ENCODE results near the gene ADAMTSL2.

The ADAMTSL2 gene

DNA sequence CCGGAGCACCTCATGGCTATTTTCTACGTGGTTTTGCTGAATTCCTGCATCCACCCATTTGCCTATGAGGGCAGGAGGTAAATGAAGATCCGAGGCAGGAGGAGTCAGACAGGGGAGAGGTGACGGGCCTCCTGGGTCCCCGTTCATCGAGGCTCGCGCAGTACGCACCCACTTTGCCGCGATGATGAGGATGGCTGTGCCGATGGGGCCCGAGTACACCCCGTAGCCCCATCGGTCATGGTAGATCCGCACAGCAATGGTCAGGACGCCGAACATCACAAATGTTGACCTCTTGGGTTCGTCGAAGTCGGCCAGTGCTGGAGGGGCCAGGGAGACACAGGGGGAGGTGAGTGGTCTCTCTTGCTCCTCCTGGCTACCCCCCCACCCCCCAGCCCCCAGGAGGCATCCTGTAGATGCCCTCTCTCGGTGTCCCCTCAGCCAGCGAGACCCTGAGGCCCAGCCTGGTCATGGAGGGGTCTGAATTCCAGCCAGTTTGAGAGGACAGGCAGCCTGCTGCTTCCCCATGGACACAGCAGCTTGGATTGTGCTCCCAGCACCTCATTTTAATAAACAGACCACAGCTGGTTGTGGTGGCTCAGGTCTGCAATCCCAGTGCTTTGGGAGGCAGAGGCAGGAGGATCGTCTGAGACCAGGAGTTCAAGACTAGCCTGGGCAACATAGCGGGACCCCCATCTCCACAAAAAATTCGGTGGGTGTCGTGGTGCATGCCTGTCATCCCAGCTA is 15.6 kb upstream of the ADAMTSL2 start:
- DNase-seq = no peak

DNA sequence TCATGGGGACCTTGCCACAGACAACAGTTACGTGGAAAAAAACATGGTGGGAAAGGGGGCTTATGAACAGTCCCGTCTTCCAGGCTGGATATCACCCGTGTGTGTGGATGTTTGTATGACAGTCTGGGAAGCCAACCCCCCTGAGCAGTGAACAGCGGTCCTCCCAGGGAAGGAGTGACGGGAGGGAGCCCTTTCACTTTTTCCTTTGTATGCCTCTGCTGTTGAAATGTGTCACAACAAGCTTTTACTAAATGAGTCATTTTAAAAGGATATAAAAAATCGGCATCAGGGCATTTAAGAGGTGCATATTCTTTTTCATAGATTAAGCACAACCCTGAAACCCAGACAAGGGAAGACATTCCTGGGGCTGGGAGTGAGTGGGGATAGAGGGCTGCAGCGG is 14.8 kb upstream of the ADAMTSL2 start:
- no peak for DNase-seq

DNA sequence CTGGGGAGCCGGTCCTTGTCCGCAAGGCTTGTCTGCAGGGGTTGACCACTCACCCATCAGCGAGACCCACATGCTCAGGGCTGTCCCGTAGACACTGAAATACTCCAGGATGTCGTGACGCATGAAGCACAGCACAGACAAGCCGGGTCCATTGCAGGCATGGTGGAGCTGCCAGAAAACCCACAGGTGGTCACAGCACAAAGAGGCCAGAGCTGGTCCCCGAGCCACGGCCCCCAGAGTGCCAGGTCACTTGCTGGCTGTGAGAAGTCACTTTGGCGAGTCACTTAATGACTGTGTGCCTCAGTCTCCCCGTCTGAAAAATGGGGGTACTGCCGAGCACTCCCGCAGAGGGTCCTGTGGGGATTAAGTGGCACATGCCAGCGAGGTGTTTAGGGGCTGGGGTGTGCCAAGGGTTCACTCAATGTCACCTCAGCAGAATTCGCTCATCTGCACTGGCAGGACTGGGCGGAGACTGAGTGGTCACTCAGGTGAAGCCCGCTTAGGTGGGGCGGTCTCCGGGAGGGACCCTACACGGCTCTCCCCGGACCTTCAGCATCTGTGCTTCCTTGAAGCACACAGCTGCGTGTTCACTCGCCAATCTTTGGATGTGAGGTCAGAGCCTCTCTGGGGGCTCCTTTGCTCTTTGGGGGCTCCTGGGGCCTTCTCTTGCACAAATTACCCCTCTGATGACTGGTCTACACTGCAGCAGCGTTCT is 14.2 kb upstream of the ADAMTSL2 start:
- no peak for DNase-seq

DNA sequence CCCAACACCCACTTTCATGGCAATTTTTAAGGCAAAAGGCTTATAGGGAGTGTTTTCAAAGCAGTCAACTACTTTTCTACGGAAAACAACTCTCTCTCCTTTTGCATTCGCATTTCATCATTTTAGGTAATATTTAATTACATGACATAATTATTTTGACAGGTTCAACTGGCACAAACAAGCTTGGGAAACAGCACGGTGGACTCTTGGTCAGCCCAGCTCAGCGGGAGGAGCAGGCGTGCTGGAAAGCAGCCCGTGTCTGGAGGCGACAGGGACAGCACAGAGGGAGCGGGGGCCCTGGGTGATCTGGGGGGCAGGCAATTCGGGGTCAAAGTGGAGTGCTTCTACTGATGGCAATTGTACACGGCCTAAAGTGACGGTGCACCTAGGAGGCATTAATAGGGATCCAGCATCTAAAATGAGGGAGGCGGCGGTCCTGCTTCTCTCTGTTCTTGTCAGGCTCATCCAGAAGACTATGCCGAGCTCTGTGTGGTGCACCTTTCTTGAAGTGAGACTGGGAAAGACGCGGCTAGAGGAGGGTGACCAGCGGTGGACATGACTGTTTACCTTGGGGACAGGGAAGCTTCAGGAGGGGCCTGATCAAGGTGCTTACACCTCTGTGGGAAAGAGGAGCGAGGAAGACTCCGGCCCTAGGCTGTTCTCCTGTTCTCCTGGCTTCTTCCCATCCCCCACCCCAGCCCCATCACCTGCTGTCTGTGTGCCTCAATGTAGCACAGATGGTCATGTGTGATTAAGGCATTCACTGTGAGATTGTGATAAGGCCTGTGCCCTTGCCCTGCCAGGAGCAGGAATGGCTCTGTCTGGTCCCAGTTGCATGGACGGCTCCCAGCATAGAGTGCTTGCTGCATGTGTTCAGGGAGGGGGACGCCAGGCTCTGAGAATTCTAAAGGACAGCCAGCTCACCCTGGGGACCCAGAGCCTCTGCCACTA is 13.1 kb upstream of the ADAMTSL2 start:
- DNase-seq = no peak

DNA sequence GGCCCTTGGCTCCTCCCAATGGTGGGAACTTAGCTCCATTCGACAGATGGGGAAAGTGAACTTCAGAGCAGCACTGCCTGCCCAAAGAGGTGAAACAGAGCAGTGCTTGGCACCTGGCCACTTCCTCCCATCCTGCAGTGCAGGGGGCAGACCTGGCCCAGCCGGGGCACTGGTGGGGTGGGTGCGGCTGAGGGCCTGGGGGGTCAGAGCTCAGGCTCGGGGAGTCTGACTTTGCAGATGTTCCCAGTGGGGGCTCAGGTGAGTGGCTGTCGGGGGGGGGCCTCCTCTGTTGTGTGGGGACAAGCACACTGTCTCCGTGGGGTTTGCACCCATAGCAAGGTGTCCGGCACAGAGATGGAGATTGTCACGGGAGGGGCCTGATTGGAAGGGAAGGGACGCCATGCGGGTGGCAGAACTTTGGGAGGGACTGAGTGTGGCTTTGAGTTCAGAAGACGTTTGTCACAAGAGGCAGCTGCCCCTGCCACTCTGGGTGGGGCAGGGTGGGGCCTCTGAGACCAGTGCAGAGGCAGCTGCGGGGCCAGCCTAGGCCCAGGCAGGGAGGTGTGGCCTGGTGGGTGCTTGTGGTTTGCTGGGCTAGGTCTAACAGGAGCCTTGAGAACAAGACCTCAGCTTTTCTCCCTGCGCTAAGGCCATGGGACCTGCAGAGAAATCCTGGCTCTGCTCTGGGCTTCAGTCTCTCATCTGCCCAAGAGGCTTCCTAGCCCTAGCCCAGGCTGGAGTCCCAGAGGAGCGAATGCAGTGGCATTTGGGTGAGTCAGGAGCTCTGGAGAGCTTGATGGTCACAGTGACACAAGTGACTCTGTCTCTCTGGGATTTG is 12.2 kb upstream of the ADAMTSL2 start:
- DNase-seq = no peak

DNA sequence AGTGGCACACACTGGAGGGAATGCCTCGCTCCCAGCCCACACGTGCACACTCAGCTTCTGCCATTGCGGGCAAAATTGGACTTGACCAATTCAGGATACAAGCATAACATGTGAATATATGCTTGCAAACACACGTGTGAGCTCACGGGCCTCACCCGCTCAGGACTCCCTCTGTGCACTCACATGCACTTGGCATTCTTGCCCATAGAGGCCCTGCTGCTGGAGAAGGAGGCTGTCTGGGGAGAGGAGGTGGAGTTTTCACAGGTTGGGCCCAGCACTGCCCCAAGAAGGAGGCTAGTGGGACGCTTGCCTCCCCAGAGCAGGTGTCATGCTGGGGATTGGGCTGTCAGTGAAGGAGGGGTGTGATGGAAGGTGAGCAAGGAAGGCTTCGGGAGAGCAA is 11.4 kb upstream of the ADAMTSL2 start:
- DNase-seq = no peak

DNA sequence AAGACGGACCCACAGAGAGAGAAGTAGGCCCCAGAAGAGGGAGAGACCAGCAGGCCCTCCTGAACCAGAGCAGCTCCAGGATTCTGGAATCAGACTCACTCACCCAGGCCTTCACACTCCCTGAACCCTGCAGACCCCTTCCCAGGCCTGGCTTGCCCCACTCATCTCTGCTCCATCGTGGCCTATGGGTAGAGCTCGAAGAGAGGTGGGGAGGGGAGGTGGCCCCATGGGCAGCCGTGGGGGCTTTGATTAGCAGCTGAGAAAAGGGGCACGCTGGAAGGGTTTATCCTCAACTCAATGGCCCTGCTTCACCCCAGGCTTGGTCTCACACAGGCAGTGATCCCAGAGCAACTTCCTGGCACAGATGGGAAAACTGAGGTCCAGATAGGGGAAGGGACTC is 10.4 kb upstream of the ADAMTSL2 start:
- no peak for DNase-seq

DNA sequence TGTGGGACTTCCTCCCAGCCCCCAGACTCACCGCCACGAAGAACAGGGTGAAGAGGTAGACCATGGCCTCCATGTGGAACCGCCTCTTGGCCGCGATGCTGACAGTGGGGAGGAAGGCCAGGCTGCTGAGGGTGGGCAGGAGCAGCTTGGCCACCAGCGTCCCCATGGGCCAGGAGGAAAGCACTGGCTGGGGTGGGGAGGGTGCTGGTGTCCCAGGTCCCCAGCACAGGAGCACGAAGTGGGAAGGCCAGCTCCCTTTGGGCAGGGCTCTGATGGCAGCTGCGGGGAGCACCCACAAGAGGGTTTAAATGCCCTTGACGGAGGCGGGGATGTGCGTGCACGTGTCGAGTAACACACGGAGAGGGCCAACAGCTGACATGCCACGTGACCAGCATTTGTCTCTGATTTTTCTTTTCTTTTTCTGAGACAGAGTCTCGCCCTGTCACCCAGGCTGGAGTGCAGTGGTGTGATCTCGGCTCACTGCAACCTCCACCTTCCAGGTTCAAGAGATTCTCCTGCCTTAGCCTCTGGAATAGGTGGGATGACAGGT is 9.8 kb upstream of the ADAMTSL2 start, which contains the start of gene MYMK:
Gene MYMK (minus strand): TSS at position 281 of the 550 bp plus-strand sequence. CDS start 115 bp downstream, at position 166.
- no peak for DNase-seq

DNA sequence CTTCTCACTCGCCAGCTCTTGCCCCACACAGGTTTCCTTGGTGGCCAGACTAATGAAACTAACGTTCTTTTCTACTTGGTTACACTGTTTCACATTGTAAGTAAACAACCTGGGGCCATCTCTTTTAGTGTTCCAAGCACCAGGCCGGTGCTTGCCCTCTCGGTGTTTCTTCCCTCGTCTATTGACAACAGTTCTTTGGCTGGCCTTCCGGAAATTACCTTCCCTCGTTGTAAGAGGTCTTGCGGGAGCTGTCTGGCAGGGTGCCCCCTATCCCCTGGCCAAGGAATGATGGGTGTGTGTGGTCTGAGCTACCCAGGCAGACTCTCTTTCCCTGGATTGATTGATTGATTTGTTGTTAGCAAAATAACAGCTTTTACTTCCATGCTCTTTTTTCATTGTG is 8.8 kb upstream of the ADAMTSL2 start:
- no peak for DNase-seq

DNA sequence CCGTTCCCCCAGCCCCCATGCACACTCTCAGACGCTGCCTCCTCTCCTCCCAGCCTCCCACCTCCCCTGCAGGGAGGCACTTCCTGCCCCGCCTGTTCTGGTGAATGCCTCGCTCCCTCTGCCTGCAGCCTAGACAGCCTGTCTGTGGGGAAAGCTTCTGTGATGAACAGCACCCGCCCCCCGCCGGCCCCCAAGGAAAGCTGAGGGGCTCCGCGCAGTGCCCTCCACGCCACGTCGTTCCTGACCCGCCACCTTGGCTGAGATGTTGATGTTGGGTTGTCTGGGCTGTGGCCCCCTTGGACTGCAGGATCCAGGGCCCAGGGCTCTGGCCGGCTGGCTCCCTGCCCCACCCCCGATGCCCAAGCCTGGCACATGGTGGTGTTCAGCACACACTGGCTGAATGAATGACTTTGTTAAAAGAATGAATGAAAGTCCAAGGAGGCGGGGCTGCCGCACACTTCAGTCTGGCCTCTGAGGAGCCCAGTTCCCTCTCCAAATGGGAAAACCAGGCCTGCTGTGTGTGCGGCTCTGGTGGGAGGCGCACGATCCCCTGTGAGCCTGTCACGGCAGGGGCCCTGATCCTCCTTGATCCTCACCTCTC is 7.7 kb upstream of the ADAMTSL2 start:
- no peak for DNase-seq

DNA sequence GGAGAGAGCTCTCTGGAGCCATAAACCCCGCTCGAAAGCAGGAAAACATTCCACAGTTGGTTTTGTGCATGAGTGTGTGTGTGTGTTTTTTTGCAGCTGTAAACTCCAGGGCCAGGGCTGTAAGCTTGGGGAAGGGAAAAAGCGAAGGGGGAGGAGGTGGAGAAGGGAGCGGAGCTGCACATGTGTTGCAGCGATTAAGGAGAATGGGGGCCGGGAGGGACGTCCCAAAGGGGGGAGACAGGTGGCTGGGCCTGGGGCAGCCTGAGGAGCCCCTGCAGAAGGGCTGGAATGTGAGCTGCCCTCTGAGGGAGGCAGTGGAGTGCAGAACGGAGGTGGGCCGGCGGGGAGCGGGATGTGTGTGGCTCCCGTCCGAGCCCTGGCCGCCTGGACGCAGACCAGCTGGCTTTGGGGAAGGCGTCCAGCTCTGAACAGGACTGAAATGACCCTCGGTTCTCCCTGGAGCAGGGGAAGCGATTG is 7.0 kb upstream of the ADAMTSL2 start:
- DNase-seq = no peak

DNA sequence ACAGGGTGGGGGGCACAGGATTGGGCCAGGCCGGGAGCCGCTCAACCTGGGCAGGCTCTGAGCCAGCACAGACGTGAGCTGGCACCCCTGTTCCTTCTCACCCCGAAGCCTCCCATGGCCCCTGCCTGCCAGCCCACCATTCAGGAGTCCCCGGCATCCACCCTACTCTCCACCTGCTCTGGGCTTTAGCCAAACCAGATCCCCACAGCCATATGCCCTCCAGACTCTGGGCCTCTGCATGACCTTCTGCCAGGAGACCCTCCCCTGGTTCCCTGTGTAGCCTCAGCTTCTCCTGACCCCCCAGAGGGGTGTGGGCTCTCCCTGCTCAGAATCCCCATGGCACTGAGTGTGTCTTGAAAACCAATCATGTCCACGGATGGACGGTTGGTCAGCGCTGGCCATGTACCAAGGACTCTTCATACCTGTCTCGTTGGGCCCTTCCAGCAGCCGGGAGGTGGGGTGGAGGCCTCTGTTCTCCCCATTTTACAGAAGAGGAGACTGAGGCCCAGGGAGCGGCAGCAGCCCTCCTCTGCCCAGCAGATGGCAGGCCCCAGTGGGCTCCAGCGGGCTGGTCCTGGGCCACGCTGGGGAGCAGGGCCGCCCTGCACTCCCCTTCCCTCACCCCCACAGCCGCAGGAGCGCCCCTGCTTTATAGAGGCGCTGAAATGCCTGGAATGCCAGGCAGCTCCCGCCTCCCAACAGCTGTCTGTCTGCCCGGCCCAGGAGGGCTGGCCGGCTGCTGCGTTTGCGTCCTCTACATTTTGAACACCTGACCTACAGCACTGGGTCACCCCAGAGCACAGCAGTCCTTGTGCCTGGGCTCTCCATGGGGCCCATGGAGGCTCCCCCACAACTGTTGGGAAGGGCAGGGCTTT is 6.3 kb upstream of the ADAMTSL2 start:
- no peak for DNase-seq

DNA sequence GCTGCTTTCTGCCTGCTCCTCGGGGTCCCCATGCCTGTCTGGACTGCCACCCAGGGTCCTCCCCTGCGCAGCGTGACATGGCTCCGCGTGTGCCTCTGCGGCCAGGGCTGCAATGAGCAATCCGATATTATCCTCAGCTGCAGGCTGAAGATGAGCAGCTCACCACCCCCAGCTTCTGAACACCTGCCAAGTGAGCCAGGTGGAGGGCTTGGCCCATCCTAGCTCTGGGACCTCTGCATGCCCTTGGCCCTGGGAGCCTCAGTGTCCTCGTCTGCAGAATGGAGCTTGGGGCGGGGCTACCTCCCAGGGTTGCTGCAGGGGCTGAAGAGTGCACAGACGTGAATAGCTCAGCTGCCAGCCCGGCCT is 5.6 kb upstream of the ADAMTSL2 start:
- DNase-seq = no peak

DNA sequence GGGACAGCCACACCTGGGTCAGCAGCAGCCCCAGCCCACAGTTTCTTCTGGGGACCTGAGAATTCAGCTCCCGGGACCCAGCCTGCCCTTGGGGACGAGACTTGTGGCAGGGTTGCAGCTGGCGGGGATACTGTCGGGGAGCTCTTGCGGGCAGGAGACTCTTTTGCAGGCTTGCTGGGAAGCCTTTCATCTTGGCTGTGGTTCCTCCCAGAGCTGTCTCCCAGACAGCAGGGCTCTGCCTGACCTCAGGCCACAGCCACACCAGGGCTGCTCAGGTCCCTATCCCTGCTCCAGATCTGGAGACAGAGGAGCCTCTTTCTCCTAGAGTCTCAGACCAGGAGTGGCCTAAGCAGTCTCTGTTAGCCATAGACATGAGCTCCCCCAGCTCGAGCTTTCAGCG is 5.0 kb upstream of the ADAMTSL2 start:
- DNase-seq = no peak

DNA sequence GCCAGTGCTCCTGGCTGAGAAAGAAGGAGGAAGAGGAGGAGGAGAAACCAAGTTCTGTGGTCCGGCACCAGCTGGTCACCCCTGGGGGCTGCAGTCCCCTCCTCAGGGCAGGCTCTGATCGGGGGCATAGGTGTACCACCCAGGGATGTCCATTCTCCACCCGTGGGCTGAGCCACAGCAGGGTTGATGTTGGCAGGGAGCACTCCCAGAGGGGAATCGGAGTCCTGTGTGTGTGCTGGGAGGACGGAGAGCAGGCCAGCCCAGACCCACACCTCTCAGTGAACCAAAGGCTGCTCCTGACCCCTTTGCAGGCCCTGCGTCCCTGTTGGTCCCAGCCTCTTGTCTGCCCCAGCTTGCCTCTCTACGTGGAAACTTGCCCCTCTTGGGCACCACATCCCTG is 4.6 kb upstream of the ADAMTSL2 start:
- no peak for DNase-seq

DNA sequence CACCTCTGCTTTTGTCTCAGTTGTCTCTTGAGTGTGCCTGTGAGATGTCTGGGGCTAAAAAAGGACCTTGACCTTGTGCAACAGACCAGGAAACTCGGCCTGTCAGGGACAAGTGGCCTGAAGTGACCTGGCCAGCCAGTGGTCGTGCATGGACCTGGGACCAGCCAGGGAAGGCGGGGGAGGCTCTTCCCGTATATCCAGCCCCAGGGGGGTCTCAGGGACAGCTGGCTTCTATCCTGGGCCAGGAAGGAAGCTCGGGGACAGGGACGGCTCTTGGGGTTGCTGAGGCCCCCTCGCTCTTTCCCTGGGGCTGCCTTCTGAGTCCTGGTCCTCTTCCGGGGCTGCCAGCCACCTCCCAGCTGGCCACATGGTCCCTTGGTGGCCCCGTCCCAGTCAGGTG is 3.2 kb upstream of the ADAMTSL2 start:
- DNase-seq = no peak

DNA sequence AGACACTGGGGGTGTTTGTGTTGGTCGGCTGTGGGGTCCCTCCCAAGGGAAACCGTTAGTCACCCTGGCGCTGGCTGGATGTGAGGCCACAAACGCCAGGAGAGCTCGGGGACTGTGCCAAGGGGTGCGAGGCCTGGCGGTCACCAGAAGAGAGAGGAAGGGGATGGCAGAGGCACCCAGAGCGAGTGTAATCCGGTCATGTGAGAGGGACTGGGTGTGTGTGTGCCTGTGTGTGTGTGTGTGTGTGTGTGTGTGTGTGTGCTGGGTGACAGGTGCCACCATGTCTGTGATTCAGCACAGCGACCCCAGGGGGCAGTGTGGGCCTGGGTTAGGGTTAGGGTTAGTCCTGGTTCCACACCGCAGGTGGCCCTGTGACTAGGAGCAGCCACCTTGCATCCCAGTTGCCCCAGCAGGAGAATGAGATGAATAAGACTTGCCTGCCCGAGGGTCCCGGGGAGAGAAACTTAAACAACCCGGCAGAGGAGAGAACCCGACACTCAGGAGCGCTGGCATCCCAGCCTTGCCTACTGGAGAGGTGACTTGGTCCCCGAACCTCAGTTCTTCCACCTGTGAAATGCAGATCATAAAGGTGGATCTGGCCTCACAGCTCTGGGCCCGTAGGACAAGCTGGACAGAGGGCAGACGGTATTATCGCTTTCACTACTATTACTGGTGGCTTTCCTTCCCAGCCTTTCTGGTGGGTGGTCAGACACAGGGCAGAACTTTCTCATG is 1.4 kb upstream of the ADAMTSL2 start:
- DNase-seq = peak; percentile 37

DNA sequence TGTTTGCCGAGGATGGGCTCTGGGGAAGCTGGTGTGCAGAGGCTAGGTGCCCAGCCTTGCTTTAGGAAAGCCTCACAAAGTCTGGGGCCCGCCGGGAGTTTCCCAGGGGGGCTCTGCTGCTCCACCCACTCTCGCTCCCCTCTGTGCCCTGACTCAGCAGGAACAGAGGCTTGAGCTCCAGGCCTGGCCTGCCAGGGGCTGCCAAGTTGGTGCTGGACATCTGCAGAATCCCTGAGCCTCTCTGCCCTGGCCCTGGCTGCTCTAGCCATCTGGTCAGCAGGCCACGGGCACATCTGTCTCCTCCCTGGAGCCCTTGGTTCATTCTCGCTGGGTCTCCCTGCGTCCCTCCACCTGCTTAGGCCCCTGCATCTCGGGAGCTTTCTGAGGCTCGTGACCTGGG is 647 bp upstream of the ADAMTSL2 start:
- no peak for DNase-seq

DNA sequence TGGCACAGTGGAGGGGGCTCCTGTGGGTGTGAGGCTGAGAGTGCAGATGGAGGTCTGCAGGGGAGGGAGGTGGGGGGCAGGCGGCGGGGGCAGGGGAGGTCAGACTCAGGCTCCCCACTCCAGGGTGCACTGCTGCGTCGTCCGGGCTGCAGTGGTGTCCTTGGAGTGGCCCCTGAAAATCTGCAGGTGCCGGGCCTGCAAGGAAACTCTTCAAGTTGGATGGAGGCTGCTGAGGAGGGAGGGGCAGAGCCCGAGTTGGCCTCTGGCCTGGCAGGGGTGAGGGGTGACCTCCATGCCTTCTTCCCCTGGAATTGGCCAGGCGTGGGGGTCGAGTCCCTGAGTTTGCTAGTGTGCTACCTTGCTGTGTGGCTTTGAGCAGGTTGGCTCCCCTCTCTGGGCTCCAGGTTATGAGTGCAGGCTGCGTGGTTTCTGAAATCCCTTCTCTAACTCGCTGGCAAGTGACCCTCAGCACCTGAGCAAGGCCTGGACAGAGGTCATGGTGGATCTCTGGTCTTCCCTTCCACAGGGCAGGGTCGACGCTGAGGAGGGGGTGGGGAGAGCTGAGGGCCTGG is 888 bp downstream of the ADAMTSL2 start:
- no peak for DNase-seq
